Left ventricle myocardium superior (tissue), 1 donor: Measurements from ENCODE around the gene C22orf31. TPM values are rescaled to one million over a fixed set of nuclear protein-coding genes. Genes with fewer than 3 reads are reported as not detected.
"Not testable (repeated sequence)": the region's sequence is repeated elsewhere in the genome, so short reads cannot be mapped to it uniquely, and the experiment has no call there.

Experiments used
- ATAC-seq: fragments of 200-7000 bp; cut with Tn5 transposase; one replicate; pipeline ENCODE4 v1.9.1; 2020; ENCODE audit warnings: mild to moderate bottlenecking, moderate library complexity
- DNase-seq: peaks from one replicate; pipeline ENCODE4 v3.0.0-alpha.2; 2020
- intact Hi-C: fragments of 100-400 bp; cut with micrococcal nuclease; formaldehyde crosslinking; loops from one replicate; pipeline ENCODE4 v1.11.0; 2022
- total RNA-seq: library from RNA; stranded (reverse); fragmentation: NEBNext Ultra II Directional; extraction: Animal tissue kit (Norgen Biotek cat#: 25700); gene quantifications from one replicate; pipeline ENCODE4 v1.2.1, GENCODE V29; 2021
- donor health status: DM: no; HTN: yes; CAD: no; lungs with severe emphysema.

C22orf31 gene
- total RNA-seq, 1 donor from 2014 or later = not detected

DNA sequence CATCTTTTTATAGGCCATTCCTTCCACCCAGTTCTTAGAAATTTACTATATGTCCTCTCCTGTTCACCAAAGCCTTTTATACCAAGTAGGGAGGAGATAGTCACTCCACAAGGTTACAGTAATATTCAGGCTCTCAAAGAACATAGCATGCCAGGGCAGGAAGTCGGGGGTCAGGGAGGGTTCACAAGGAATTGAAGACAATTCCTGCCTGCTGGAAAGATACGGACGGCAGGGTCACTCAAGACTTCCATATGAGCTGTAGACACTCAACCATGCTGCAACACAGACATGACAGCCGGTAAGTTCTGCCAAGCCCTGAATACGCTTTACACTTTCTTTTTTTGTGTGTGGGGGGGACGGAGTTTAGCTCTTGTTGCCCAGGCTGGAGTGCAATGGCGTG is 700 bp downstream of the C22orf31 start:
- no peak for ATAC-seq
- intact Hi-C loops = no loop called here
- DNase-seq = no peak

- no peak for DNase-seq
- intact Hi-C loops = no loop called here
These were observed 1.3 kb downstream of the C22orf31 start for GRCh38 chr22:29060251-29060869.

DNA sequence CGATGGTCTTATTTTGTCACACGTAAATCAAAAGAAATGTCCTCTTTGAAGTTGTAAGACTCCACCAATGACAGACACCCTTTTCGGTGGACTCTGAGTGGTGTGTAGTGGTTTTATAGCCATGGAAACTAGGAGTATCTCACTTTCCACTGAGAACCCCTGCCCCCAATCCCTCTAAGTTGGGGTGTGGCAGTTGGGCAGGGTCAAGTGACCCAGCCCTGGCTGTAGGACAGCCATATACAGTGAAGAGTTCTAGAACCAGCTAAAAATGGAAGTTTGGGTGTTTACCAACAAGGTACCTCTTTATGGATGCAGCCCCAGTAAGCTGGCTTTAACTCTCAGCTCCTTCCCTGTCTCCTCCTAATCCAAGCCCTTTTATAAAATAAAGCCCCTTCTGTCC is 5.2 kb downstream of the C22orf31 start:
- ATAC-seq = no peak
- intact Hi-C loops = no loop called here

More at GRCh38 chr22:29060251-29060869, 1.3 kb downstream of the C22orf31 start:
- no peak for ATAC-seq

DNA sequence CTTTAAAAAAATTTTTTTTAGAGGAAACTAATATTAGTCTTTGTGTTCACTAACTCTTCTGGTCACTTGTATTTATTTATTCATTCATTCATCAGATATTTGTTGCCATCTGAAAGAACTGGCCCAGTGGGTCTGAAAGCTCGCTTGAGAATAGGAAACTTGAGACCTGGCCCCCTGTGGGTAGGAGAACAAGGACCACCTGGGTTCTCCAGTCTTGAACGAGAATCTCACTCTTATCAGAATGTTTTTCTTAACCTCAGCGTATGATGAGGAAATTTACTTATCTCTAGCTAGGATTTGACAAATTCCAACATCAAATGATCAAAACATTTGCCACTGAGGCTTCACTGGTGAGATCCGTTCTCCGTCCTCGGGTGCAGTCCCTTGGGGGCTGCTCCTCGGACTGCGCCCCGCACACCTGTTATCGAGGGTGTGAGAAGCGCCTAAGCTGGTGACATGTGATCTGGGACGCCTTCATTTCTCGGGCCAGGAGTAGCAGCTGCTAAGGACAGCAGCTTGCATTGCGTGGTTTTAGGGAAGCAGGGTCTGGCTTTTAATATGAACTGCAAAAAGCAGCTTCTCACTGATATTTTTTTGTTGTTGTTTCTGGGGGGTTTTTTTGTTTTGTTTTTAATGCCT is 6.3 kb downstream of the C22orf31 start:
- ATAC-seq = no peak
- intact Hi-C loops = no loop called here
- DNase-seq = no peak

More for the DNA sequence above, 5.2 kb downstream of the C22orf31 start:
- no peak for DNase-seq

DNA sequence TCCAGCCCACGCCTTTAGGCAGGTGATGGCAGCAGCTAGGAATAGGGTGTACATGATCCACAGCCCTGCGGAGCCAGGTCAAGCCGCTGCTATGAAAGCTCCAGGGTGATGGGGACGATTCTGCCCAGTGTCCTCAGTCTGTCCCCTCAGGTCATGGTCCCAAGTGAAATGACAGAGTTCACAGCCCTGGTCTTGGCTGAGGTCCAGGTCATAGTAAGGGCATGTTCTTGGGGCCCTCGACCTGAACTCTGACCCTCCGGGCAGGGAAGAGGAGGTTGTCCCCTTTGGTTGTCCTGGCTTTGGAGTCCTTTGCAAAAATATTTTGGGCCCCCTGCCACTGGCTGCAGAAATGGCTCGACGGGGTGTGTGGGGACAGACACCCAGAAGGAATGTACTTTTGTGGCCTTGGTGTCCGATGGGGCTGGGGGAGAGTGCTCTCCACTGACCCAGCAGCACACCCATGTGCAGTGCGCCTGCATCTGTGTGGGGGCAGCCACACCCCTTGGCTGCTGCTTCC is 7.3 kb downstream of the C22orf31 start:
- intact Hi-C loops = no loop called here
- ATAC-seq (no peak), DNase-seq (no peak)

DNA sequence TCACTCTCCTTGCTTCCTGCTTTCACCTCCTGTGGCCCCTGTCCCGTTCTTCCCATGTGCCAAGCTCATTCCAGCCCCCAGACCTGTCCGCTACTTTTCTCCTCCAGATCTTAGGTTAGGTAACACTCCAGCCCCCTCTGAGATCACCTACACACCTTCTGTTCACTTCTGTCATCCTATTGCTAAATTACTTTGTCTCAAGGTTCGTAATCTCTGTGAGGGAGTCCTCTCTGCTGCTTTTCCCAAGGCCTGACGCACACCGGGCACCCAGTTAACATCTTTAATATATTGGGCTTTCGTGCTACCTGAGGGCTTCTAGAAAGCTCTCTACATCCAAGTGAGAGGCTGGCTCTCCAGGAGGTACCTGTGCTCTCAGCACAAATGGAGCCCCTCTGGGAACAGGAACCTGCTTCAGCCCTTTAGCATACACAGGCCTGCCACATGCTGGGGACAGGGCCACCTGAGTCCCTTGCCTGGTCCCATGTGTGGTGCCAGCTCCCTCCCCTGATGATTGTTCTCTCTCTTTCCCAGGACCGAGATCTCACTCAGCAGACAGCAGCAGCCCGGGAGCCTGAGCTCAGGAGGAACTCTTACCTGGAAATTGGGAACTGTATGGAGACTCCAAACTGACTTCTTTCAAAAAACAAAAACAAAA is 8.5 kb downstream of the C22orf31 start:
- no peak for ATAC-seq
- intact Hi-C loops = no loop called here
- DNase-seq = no peak

- no peak for ATAC-seq
- intact Hi-C loops = no loop called here
- DNase-seq = no peak
These were observed 11.2 kb downstream of the C22orf31 start for GRCh38 chr22:29050457-29050856.

GRCh38 chr22:29049655-29050263 is 11.9 kb downstream of the C22orf31 start:
- no peak for DNase-seq
- ATAC-seq = no peak
- intact Hi-C loops = no loop called here

GRCh38 chr22:29048822-29049654 is 12.6 kb downstream of the C22orf31 start:
- ATAC-seq (no peak), DNase-seq (no peak)
- intact Hi-C loops = no loop called here

DNA sequence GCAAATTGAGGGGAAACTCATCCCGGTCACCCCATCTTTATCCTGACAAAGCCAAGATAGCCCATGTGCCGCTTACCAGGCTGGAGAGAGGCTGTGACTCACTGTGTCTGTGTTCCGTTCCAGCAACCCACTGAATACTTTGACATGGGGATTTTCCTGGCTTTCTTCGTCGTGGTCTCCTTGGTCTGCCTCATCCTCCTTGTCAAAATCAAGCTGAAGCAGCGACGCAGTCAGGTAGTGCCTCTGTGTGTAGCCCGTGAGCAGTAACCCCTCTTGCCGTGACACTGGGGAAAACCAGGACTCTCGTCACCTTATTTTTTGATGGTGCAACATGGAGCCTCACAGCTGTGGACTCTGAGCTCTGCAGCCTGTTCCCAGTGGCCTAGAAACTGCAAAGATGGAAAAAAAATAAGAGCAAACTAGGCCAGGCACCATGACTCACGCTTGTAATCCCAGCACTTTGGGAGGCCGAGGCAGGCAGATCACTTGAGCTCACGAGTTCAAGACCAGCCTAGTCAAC is 16.9 kb downstream of the C22orf31 start:
- intact Hi-C loops = loop anchor here (5.0 kb wide), 1 partner anchor 187 kb away; no protein-coding TSS in a partner anchor
- ATAC-seq (no peak), DNase-seq (no peak)

DNA sequence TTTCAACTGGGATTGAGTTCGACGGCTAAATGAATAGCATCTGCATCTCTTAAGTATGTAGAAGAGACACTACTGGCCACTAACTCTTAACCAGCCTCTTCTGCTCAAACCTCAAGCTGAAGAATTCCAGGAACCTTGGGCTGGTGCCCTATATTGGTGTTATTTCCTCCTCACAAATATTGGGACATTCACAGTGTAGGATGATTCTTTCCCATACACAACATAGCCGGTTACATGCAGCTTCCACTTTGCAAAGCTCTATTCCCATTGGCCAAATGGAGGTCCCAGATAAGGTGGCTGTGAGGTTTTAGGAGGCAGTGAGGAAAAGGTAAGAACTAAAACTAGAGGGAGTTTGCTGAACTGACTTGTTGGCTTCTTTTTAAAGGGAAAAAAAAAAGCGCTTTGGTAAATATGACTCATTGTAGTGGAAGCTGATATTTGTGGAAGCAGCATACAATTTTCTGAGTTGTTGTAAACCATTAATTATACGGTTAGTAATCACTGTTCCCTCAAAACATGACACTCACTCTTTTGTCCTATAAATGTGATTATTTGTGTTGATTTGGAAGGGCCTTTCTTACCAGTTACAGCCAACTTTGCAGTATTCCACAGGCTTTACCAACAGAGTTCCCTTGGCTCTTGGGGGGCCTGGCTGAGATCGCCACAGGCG is 17.6 kb downstream of the C22orf31 start:
- DNase-seq (no peak), ATAC-seq (no peak)
- intact Hi-C loops = loop anchor here (5.0 kb wide), 1 partner anchor 187 kb away; no protein-coding TSS in a partner anchor

DNA sequence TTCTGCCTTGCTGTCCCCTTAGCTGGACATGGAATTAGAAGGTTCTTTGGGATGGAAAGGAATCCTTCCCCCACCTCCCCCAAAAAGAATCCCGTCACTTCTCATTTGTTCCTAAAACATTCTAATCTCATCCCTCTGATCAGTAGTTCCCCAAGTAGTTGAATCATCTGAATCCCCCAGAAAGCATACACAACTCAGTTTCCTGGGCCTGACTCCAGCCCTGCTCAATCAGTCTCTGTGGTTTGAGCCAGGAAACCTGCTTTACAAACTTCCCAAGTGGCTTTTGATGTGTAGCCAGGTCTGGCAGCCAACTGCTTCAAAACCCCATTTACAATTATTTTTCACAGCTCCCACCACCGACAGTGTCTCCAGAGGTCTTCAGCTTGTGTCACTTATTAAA is 20.2 kb downstream of the C22orf31 start:
- ATAC-seq = no peak
- intact Hi-C loops = loop anchor here (5.0 kb wide), 1 partner anchor 184 kb away; no protein-coding TSS in a partner anchor
- DNase-seq = no peak

DNA sequence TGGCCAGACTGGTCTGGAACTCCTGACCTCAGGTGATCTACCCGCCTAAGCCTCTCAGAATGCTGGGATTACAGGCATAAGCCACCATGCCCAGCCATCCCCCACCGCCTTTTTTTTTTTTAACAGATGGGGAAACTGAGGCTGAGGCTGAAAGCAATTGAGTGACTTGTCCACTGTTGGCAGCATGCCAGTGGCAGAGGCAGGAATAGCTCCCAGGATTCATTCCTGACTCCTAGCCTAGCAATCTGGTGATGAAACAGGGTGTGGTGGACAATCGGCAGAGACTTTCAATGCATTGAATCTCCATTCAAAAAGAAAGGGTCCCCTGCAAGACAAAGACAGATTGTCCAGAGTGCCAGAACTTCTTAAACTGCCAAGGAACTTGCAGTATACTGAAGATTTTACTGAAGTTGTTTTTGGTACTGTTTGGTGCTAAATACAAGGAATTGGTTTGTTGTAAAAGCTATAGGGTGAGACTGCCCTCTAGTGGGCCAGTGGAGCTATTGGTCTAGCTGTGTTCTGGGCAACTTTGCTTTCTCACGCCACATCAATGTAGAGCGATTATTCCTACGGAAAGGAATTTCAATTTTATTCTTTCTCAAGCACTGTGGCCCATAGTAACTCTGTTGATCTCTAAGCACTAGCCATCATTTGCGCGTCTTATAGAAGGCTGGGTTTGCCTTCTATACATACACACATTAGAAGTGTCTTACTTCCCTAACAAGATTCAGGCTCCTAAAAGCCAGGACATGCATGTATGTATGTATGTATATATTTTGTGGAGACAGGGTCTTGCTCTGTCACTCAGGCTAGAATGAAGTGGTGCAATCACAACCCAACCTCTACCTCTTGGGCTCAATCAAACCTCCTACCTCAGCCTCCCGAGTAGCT is 21.0 kb downstream of the C22orf31 start:
- peak; percentile 46 for DNase-seq
- ATAC-seq = peak; percentile 83
- intact Hi-C loops = loop anchor here (5.0 kb wide), 1 partner anchor 183 kb away; no protein-coding TSS in a partner anchor

DNA sequence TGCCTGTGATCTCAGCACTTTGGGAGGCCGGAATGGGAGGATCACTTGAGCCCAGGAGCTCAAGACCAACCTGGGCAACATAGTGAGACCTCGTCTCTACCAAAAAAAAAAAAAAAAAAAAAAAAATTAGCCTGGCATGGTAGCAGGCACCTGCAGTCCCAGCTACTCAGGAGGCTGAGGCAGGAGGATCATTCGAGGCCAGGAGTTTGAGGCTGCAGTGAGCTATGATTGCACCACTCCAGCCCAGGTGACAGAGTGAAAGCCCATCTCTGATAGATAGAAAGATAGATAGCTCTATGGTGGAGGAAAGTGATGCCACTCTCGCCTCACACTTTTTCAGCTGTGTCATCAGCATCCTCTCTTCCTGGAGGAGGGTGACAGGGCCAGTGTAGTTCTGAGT is 21.9 kb downstream of the C22orf31 start:
- not testable (repeated sequence) for DNase-seq, ATAC-seq
- intact Hi-C loops = loop anchor here (5.0 kb wide), 1 partner anchor 182 kb away; no protein-coding TSS in a partner anchor

DNA sequence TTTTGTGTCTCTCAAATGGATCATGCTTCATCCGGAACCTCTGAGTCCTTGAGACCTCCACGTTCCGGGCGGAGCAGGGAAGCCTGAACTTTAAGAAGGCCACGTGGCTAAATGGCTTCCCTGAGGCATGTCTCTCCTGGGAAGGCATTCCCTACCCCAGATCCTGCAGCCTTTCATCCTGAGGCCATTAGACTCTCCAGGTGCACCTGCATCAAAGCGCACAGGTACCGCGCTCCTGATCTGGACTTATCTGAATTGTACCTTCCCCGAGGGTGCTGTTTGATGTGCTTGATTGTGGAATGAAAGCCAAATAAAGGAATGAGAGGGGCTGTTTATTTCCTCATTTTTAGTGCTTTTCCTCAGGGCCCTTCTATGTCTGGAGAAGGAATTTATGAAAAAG is 22.5 kb downstream of the C22orf31 start:
- ATAC-seq = no peak
- intact Hi-C loops = no loop called here
- DNase-seq = no peak

GRCh38 chr22:29037340-29037932 is 24.2 kb downstream of the C22orf31 start:
- ATAC-seq (no peak), DNase-seq (no peak)
- intact Hi-C loops = no loop called here

DNA sequence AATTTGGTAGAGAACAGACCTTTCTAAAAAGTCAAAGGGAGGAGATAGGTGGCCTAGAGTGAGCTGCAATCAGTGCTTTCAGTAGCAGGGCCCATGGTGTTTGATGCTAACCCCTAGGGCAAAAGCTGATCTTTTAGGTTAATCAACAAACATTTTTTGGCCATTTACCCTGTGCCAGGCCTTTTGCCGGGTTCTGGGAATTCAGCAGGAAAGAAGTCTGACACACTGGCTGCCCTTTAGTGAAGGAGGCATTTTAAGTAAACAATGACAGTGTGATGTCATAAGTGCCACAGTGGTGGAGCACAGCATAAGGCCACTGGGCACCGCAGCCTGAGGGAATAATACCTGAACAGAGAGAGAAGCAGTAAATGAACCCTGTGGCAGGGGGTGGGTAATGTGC is 29.0 kb downstream of the C22orf31 start:
- no peak for ATAC-seq
- intact Hi-C loops = no loop called here

More for the DNA sequence above, 29.0 kb downstream of the C22orf31 start:
- no peak for DNase-seq
